ENCODE measurements around the gene SMURF1.
A peak's percentile ranks its signal among the peaks of the same experiment; 100 is the strongest.

The SMURF1 gene

GRCh38 chr7:99141334-99141733 is 2.6 kb downstream of the SMURF1 start:
- no peak for DNase-seq

- DNase-seq, result no peak
Measured at GRCh38 chr7:99140813-99141212, 3.1 kb downstream of the SMURF1 start.

- no peak for DNase-seq
Measured at GRCh38 chr7:99139036-99139435, 4.9 kb downstream of the SMURF1 start.

- DNase-seq, result no peak
Measured at GRCh38 chr7:99137411-99138180, 6.3 kb downstream of the SMURF1 start.

- DNase-seq, result no peak
Measured at GRCh38 chr7:99135938-99136337, 8.0 kb downstream of the SMURF1 start.

GRCh38 chr7:99133766-99134564 is 9.9 kb downstream of the SMURF1 start:
- no peak for DNase-seq

- DNase-seq, result no peak
Measured at GRCh38 chr7:99132595-99133321, 11.2 kb downstream of the SMURF1 start.

- no peak for DNase-seq
Measured at GRCh38 chr7:99131290-99131689, 12.6 kb downstream of the SMURF1 start.

- no peak for DNase-seq
Measured at GRCh38 chr7:99129536-99129935, 14.4 kb downstream of the SMURF1 start.

GRCh38 chr7:99129001-99129400 is 14.9 kb downstream of the SMURF1 start:
- DNase-seq, result no peak

- peak; percentile 40 for DNase-seq
Measured at GRCh38 chr7:99128076-99128950, 15.6 kb downstream of the SMURF1 start.

- DNase-seq, result no peak
Measured at GRCh38 chr7:99127636-99128035, 16.3 kb downstream of the SMURF1 start.

GRCh38 chr7:99126921-99127553 is 16.9 kb downstream of the SMURF1 start:
- DNase-seq, result no peak

- DNase-seq, result no peak
Measured at GRCh38 chr7:99125505-99125865, 18.4 kb downstream of the SMURF1 start.

- DNase-seq, result no peak
Measured at GRCh38 chr7:99124751-99125504, 19.0 kb downstream of the SMURF1 start.

GRCh38 chr7:99124236-99124635 is 19.7 kb downstream of the SMURF1 start:
- DNase-seq, result no peak

GRCh38 chr7:99123571-99124033 is 20.3 kb downstream of the SMURF1 start:
- no peak for DNase-seq

GRCh38 chr7:99122762-99123161 is 21.1 kb downstream of the SMURF1 start:
- DNase-seq, result no peak

GRCh38 chr7:99121496-99122021 is 22.3 kb downstream of the SMURF1 start:
- DNase-seq, result no peak

GRCh38 chr7:99120916-99121315 is 23.0 kb downstream of the SMURF1 start:
- no peak for DNase-seq

- no peak for DNase-seq
Measured at GRCh38 chr7:99120501-99120900, 23.4 kb downstream of the SMURF1 start.
